Upper lobe of left lung (tissue), 4 donors: ENCODE data around the gene KMT2B.

Experiments used
- EP300 ChIP-seq, 4 donors: sonication (generic); formaldehyde crosslinking; IDR thresholded peaks; one replicate each; pipeline ENCODE4 v1.5.1; 2017; ENCODE audit warnings: antibody characterized with exemption in 4 of 4, control low read depth in 2 of 4
- POLR2A ChIP-seq, 4 donors: fragments of 450-650 bp; IDR thresholded peaks; one replicate each; pipeline ENCODE4 v1.5.1; 2016 to 2017; ENCODE audit warnings: antibody characterized with exemption in 4 of 4, mild to moderate bottlenecking in 2 of 4
- POLR2AphosphoS5 ChIP-seq, 2 donors: sonication (generic); formaldehyde crosslinking; IDR thresholded peaks; one replicate each; pipeline ENCODE4 v1.5.1; 2017; ENCODE audit warnings: antibody characterized with exemption in 2 of 2
- TF ChIP-seq, protein P1 (sequence below), 6 experiments: fragments of 450-650 bp in 4 of 6; fragments of 200-600 bp in 2 of 6; sonication (generic) in 2 of 6; IDR thresholded peaks; one replicate each; pipeline ENCODE4 v1.5.1; 2016 to 2019; ENCODE audit warnings: antibody characterized with exemption in 6 of 6

DNA sequence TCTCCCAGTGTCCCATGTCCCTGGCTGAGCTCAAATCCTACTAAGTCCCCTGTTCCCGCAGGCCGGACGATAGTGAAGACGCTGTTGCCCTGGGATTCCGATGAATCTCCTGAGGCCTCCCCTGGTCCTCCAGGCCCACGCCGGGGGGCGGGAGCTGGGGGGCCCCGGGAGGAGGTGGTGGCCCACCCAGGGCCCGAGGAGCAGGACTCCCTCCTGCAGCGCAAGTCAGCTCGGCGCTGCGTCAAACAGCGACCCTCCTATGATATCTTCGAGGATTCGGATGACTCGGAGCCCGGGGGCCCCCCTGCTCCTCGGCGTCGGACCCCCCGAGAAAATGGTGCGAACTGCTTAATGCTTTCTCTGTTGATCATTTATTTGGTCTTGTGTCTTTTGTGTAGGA, 5.9 kb downstream of the KMT2B start:
- TF ChIP-seq, protein P1, sequence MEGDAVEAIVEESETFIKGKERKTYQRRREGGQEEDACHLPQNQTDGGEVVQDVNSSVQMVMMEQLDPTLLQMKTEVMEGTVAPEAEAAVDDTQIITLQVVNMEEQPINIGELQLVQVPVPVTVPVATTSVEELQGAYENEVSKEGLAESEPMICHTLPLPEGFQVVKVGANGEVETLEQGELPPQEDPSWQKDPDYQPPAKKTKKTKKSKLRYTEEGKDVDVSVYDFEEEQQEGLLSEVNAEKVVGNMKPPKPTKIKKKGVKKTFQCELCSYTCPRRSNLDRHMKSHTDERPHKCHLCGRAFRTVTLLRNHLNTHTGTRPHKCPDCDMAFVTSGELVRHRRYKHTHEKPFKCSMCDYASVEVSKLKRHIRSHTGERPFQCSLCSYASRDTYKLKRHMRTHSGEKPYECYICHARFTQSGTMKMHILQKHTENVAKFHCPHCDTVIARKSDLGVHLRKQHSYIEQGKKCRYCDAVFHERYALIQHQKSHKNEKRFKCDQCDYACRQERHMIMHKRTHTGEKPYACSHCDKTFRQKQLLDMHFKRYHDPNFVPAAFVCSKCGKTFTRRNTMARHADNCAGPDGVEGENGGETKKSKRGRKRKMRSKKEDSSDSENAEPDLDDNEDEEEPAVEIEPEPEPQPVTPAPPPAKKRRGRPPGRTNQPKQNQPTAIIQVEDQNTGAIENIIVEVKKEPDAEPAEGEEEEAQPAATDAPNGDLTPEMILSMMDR (IDR thresholded peaks at IDR 0.05), result no peak
- TF ChIP-seq POLR2AphosphoS5 (IDR thresholded peaks at IDR 0.05) (no peak), EP300 (IDR thresholded peaks at IDR 0.05) (no peak), POLR2A (IDR thresholded peaks at IDR 0.05) (no peak)
